PFSK-1 (cell line): ENCODE measurements around the gene KRT6C.

ENCODE experiments used
- FOXP2 ChIP-seq: optimal IDR thresholded peaks from 2 replicates; pipeline ENCODE3; 2011; ENCODE audit warnings: borderline replicate concordance, control low read depth, inconsistent platforms; ENCODE audit not compliant: insufficient read depth; ENCODE audit errors: extremely low read length, extremely low read depth
- POLR2AphosphoS5 ChIP-seq: IDR thresholded peaks from 2 replicates; pipeline ENCODE4 v1.6.1; 2012; ENCODE audit warnings: low read depth, mild to moderate bottlenecking, control low read depth, low read length, moderate library complexity
- SIN3A ChIP-seq: IDR thresholded peaks from 2 replicates; pipeline ENCODE4 v1.6.1; 2012; ENCODE audit warnings: mild to moderate bottlenecking, low read length, moderate library complexity, borderline replicate concordance; ENCODE audit not compliant: insufficient read depth
- TF ChIP-seq, protein P1 (sequence below), 2 experiments: IDR thresholded peaks; 2 replicates each; pipeline versions ENCODE4 v1.6.1 to v1.8.0; 2011 to 2012; ENCODE audit warnings: low read depth in 2 of 2, low read length in 2 of 2, control low read depth in 1 of 2, inconsistent platforms in 1 of 2, mild to moderate bottlenecking in 1 of 2, moderate library complexity in 1 of 2; ENCODE audit not compliant: insufficient read depth in 1 of 2

DNA sequence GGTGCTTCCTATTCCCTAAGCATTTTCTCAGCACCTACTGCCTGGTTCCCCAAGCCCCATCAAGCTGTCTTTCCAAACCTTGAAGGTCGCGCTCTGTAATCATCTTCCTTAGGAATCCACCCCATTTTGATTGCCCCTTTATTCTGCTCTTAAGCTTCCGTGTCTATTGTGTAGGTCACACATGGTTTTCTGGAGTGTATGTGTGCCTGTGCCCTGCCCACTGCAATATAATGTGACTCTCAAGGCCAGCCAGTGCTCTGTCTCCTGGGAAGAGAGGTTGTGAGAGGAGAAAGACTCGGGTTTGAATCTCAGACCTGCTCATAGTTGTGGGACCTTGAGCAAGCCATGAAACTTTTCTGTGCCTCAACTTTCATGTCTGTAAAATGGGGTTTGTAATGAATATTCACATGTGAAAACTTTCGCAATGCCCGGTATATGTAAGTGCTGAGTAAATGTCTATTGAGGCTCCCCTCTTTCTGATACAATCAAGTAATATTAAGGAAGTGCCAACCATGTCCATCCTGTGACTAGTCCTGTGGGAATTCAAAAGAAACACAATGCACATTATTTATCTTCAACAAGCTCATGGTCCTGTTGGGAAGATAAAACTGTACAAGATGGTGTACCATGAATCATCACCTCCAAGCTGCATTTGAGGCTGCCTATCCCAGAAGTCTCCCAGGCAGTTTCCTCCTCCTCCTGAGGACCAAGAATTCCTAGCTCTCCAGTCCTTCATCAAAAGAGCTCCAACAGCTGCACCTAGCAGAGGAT is 38.7 kb downstream of the KRT6C start:
- TF ChIP-seq POLR2AphosphoS5 (no peak), FOXP2 (no peak), SIN3A (no peak)
- TF ChIP-seq, protein P1, sequence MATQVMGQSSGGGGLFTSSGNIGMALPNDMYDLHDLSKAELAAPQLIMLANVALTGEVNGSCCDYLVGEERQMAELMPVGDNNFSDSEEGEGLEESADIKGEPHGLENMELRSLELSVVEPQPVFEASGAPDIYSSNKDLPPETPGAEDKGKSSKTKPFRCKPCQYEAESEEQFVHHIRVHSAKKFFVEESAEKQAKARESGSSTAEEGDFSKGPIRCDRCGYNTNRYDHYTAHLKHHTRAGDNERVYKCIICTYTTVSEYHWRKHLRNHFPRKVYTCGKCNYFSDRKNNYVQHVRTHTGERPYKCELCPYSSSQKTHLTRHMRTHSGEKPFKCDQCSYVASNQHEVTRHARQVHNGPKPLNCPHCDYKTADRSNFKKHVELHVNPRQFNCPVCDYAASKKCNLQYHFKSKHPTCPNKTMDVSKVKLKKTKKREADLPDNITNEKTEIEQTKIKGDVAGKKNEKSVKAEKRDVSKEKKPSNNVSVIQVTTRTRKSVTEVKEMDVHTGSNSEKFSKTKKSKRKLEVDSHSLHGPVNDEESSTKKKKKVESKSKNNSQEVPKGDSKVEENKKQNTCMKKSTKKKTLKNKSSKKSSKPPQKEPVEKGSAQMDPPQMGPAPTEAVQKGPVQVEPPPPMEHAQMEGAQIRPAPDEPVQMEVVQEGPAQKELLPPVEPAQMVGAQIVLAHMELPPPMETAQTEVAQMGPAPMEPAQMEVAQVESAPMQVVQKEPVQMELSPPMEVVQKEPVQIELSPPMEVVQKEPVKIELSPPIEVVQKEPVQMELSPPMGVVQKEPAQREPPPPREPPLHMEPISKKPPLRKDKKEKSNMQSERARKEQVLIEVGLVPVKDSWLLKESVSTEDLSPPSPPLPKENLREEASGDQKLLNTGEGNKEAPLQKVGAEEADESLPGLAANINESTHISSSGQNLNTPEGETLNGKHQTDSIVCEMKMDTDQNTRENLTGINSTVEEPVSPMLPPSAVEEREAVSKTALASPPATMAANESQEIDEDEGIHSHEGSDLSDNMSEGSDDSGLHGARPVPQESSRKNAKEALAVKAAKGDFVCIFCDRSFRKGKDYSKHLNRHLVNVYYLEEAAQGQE (IDR thresholded peaks at IDR 0.05; ENCODE audit: insufficient read depth in 1 of 2, low read depth in 2 of 2, low read length in 2 of 2) = no peak
